Measurements from ENCODE around the gene KLHL15. TPM values are rescaled to one million over a fixed set of nuclear protein-coding genes. Genes with fewer than 3 reads are reported as not detected.

KLHL15 gene
- total RNA-seq, 2 experiments from 2014 or later, result 9.3 to 11.8 TPM

GRCh38 chrX:24030597-24030996 lies 3.6 kb upstream of the KLHL15 start:
- no peaks in the 10 kb centered on the region for H3K27me3 Mint-ChIP-seq
- no peaks in the 10 kb centered on the region for H3K36me3 Mint-ChIP-seq (ENCODE audit: low read depth)
- no peak overlapping the region for H3K27ac Mint-ChIP-seq
- H3K4me1 Mint-ChIP-seq, result no peaks in the 10 kb centered on the region
- no peak for DNase-seq
- intact Hi-C loops (cut with DNase I, micrococcal nuclease), result no loop called here
- ATAC-seq, result no peak
- no peak overlapping the region for H3K4me3 Mint-ChIP-seq
- POLR2A ChIA-PET, result no interaction called here
- no peaks in the 10 kb centered on the region for H3K9me3 Mint-ChIP-seq (ENCODE audit: low read depth)
- CTCF ChIA-PET, result interaction anchor here (1.3 kb wide), 1 partner anchor 24 kb away, joined by 3 read pairs; no protein-coding TSS in a partner anchor

DNA sequence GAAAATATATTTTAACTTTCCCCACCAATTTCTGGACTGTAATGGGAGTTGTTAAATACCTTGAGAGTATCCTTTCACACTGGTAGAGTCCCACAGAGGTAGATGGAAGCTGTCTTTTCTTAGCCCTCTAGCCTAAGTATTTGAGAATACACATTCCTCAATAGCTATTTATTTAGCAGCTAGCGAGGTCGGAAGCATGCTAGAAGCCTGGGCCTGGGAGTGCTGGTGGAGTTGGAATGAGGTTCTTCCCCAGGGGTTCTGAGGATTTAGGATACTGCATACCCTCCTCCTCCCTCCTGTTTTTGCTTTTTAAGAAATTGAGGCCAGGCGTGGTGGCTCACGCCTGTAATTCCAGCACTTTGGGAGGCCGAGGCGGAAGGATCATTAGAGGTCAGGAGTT lies 999 bp upstream of the KLHL15 start:
- Mint-ChIP-seq H3K27ac (no peak overlapping the region), H3K36me3 (ENCODE audit: low read depth) (peaks cover 6% of the 10 kb centered on the region), H3K4me3 (no peak overlapping the region), H3K9me3 (ENCODE audit: low read depth) (no peaks in the 10 kb centered on the region), H3K27me3 (no peaks in the 10 kb centered on the region), H3K4me1 (peaks cover 2% of the 10 kb centered on the region)
- POLR2A ChIA-PET, result interaction anchor here (0.6 to 4.3 kb wide), 2 partner anchors 27 to 223 kb away, joined by 5 to 31 read pairs; partner anchors contain the start of gene EIF2S3
- CTCF ChIA-PET, result interaction anchor here (0.6 kb wide), 1 partner anchor 272 kb away, joined by 3 read pairs; no protein-coding TSS in a partner anchor
- DNase-seq, result no peak
- intact Hi-C loops (cut with DNase I, micrococcal nuclease), result loop anchor here in 1 of 2 experiments (10.0 kb wide), 1 partner anchor 363 kb away; the partner anchor contains the start of gene PRDX4
- no peak for ATAC-seq

GRCh38 chrX:24026432-24026831 lies 554 bp downstream of the KLHL15 start:
- peaks cover 7% of the 10 kb centered on the region for H3K4me1 Mint-ChIP-seq
- POLR2A ChIA-PET, result interaction anchor here (0.7 to 4.3 kb wide), 4 partner anchors 17 to 243 kb away, joined by 3 to 31 read pairs (median 4); partner anchors contain the start of genes EIF2S3 and SAT1

GRCh38 chrX:24025741-24026403 lies 1.1 kb downstream of the KLHL15 start:
- Mint-ChIP-seq H3K4me3 (peak overlapping the region; percentile 83), H3K4me1 (peaks cover 13% of the 10 kb centered on the region), H3K9me3 (ENCODE audit: low read depth) (no peaks in the 10 kb centered on the region), H3K27me3 (no peaks in the 10 kb centered on the region), H3K27ac (peak overlapping the region; percentile 86), H3K36me3 (ENCODE audit: low read depth) (peaks cover 14% of the 10 kb centered on the region)
- CTCF ChIA-PET, result interaction anchor here (1.1 to 4.2 kb wide), 3 partner anchors 29 to 118 kb away, joined by 4 to 32 read pairs (median 10); partner anchors contain the start of genes APOO, CXorf58 and EIF2S3
- DNase-seq, result no peak
- POLR2A ChIA-PET, result interaction anchor here (0.7 to 4.3 kb wide), 4 partner anchors 16 to 243 kb away, joined by 3 to 31 read pairs (median 4); partner anchors contain the start of genes EIF2S3 and SAT1
- intact Hi-C loops (cut with DNase I, micrococcal nuclease), result loop anchor here (1.0 to 10.0 kb wide), 11 partner anchors 28 to 361 kb away; partner anchors contain the start of genes CXorf58 (in 2 of the 2), EIF2S3 (in 2 of the 2), PRDX4 (in 1 of the 2) and SAT1 (in 1 of the 2)
- peak; percentile 27 for ATAC-seq

More at GRCh38 chrX:24026432-24026831, 554 bp downstream of the KLHL15 start:
- DNase-seq (no peak), ATAC-seq (no peak)
- H3K27ac Mint-ChIP-seq, result peak overlapping the region; percentile 86
- peak overlapping the region; percentile 83 for H3K4me3 Mint-ChIP-seq
- intact Hi-C loops (cut with DNase I, micrococcal nuclease), result loop anchor here in 1 of 2 experiments (1.0 to 10.0 kb wide), 2 partner anchors 28 to 362 kb away; partner anchors contain the start of genes EIF2S3 and PRDX4
- CTCF ChIA-PET, result interaction anchor here (1.1 to 4.2 kb wide), 3 partner anchors 28 to 119 kb away, joined by 4 to 32 read pairs (median 10); partner anchors contain the start of genes APOO, CXorf58 and EIF2S3
- H3K9me3 Mint-ChIP-seq (ENCODE audit: low read depth), result no peaks in the 10 kb centered on the region
- H3K36me3 Mint-ChIP-seq (ENCODE audit: low read depth), result peaks cover 12% of the 10 kb centered on the region
- H3K27me3 Mint-ChIP-seq, result no peaks in the 10 kb centered on the region

GRCh38 chrX:24024819-24025740 lies 1.9 kb downstream of the KLHL15 start:
- CTCF ChIA-PET, result interaction anchor here (1.1 to 4.2 kb wide), 2 partner anchors 29 to 93 kb away, joined by 4 to 32 read pairs; partner anchors contain the start of gene EIF2S3
- Mint-ChIP-seq H3K4me3 (peak overlapping the region; percentile 83), H3K36me3 (ENCODE audit: low read depth) (peaks cover 14% of the 10 kb centered on the region), H3K27ac (peak overlapping the region; percentile 58), H3K9me3 (ENCODE audit: low read depth) (no peaks in the 10 kb centered on the region), H3K4me1 (peaks cover 19% of the 10 kb centered on the region), H3K27me3 (no peaks in the 10 kb centered on the region)
- DNase-seq (peak; percentile 91), ATAC-seq (peak; percentile 89)
- intact Hi-C loops (cut with DNase I, micrococcal nuclease), result loop anchor here (1.0 to 10.0 kb wide), 11 partner anchors 29 to 360 kb away; partner anchors contain the start of genes CXorf58 (in 2 of the 2), EIF2S3 (in 1 of the 2), PRDX4 (in 1 of the 2) and SAT1 (in 1 of the 2)
- POLR2A ChIA-PET, result interaction anchor here (1.2 to 4.3 kb wide), 2 partner anchors 29 to 242 kb away, joined by 3 to 31 read pairs; partner anchors contain the start of genes EIF2S3 and SAT1

- Mint-ChIP-seq H3K4me1 (peaks cover 27% of the 10 kb centered on the region), H3K4me3 (peak overlapping the region; percentile 83), H3K27ac (peak overlapping the region; percentile 83), H3K36me3 (ENCODE audit: low read depth) (peaks cover 20% of the 10 kb centered on the region), H3K9me3 (ENCODE audit: low read depth) (no peaks in the 10 kb centered on the region), H3K27me3 (no peaks in the 10 kb centered on the region)
- CTCF ChIA-PET, result interaction anchor here (0.5 to 4.2 kb wide), 3 partner anchors 9 to 126 kb away, joined by 3 to 32 read pairs (median 3); partner anchors contain the start of gene EIF2S3
- POLR2A ChIA-PET, result interaction anchor here (4.3 kb wide), 1 partner anchor 30 kb away, joined by 31 read pairs; the partner anchor contains the start of gene EIF2S3
- no peak for DNase-seq
- intact Hi-C loops (cut with DNase I, micrococcal nuclease), result loop anchor here (2.0 to 10.0 kb wide), 5 partner anchors 57 to 359 kb away; partner anchors contain the start of genes CXorf58 (in 1 of the 2) and PRDX4 (in 1 of the 2)
- ATAC-seq, result no peak
Observed at GRCh38 chrX:24023972-24024669, 2.9 kb downstream of the KLHL15 start.

GRCh38 chrX:24023544-24023943 lies 3.4 kb downstream of the KLHL15 start:
- Mint-ChIP-seq H3K27ac (peak overlapping the region; percentile 83), H3K36me3 (ENCODE audit: low read depth) (peaks cover 20% of the 10 kb centered on the region), H3K4me3 (peak overlapping the region; percentile 83), H3K4me1 (peaks cover 29% of the 10 kb centered on the region), H3K27me3 (no peaks in the 10 kb centered on the region), H3K9me3 (ENCODE audit: low read depth) (no peaks in the 10 kb centered on the region)
- ChIA-PET POLR2A (no interaction called here), CTCF (interaction anchor here (0.5 to 4.2 kb wide), 3 partner anchors 9 to 126 kb away, joined by 3 to 32 read pairs (median 3); partner anchors contain the start of gene EIF2S3)
- DNase-seq (no peak), ATAC-seq (no peak)
- intact Hi-C loops (cut with DNase I, micrococcal nuclease), result loop anchor here in 1 of 2 experiments (10.0 kb wide), 1 partner anchor 359 kb away; the partner anchor contains the start of gene PRDX4

- Mint-ChIP-seq H3K4me1 (peaks cover 35% of the 10 kb centered on the region), H3K27me3 (no peaks in the 10 kb centered on the region), H3K4me3 (peak overlapping the region; percentile 29), H3K27ac (peak overlapping the region; percentile 23), H3K36me3 (ENCODE audit: low read depth) (peaks cover 23% of the 10 kb centered on the region), H3K9me3 (ENCODE audit: low read depth) (no peaks in the 10 kb centered on the region)
- intact Hi-C loops (cut with DNase I, micrococcal nuclease), result loop anchor here in 1 of 2 experiments (10.0 kb wide), 1 partner anchor 356 kb away; the partner anchor contains the start of gene PRDX4
- ATAC-seq, result no peak
- no peak for DNase-seq
- ChIA-PET CTCF (no interaction called here), POLR2A (interaction anchor here (0.6 to 0.7 kb wide), 2 partner anchors 35 to 119 kb away, joined by 3 read pairs; partner anchors contain the start of gene EIF2S3)
Observed at GRCh38 chrX:24020306-24020876, 6.6 kb downstream of the KLHL15 start.

DNA sequence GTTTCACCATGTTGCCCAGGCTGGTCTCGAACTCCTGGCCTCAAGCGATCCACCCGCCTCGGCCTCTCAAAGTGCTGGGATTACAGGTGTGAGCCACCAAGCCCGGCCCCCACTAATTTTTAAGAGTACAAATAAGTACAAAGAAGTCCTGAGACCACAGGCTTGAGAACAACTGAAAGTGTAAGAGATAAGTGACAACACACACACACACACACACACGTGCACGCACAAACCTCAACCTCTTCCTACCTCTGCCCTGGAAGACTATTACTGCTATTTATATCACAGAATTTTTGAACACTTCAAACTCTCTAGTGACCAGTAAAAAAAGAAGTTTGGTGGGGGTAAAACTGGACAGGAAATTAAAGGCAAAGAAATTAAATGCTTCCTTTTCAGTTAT lies 7.5 kb downstream of the KLHL15 start:
- H3K27ac Mint-ChIP-seq, result no peak overlapping the region
- intact Hi-C loops (cut with DNase I, micrococcal nuclease), result no loop called here

More for the DNA sequence above, 7.5 kb downstream of the KLHL15 start:
- Mint-ChIP-seq H3K4me1 (peaks cover 45% of the 10 kb centered on the region), H3K27me3 (no peaks in the 10 kb centered on the region), H3K36me3 (ENCODE audit: low read depth) (peaks cover 25% of the 10 kb centered on the region), H3K4me3 (no peak overlapping the region), H3K9me3 (ENCODE audit: low read depth) (no peaks in the 10 kb centered on the region)
- ChIA-PET POLR2A (no interaction called here), CTCF (interaction anchor here (0.6 kb wide), 1 partner anchor 38 kb away, joined by 3 read pairs; no protein-coding TSS in a partner anchor)
- DNase-seq (no peak), ATAC-seq (no peak)
